SK-N-MC (cell line): ENCODE results near the gene DYNLRB2.

Experiments
- DNase-seq: peaks from one replicate; pipeline ENCODE4 v3.0.0-alpha.2; 2011; ENCODE audit warnings: low read depth, low spot score
- H3K27ac ChIP-seq: fragments of 200-600 bp; sonication (generic); 2 replicates; pipeline ENCODE4 v1.5.1; 2016; ENCODE audit warnings: mixed run types
- H3K36me3 ChIP-seq: fragments of 200-600 bp; sonication (generic); 2 replicates; pipeline ENCODE4 v1.6.1; 2017; ENCODE audit warnings: antibody characterized with exemption, low read length, mixed read lengths; ENCODE audit not compliant: insufficient read depth
- H3K4me3 ChIP-seq: fragments of 200-600 bp; sonication (generic); 2 replicates; pipeline ENCODE4 v1.5.1; 2016
- H3K9ac ChIP-seq: fragments of 200-600 bp; sonication (generic); 2 replicates; pipeline ENCODE4 v1.8.0; 2017; ENCODE audit warnings: mixed run types, mixed read lengths; ENCODE audit not compliant: insufficient read length
- H3K9me3 ChIP-seq: fragments of 200-600 bp; sonication (generic); 2 replicates; pipeline ENCODE4 v1.6.1; 2017; ENCODE audit warnings: low read depth, mild to moderate bottlenecking, antibody characterized with exemption, low read length, moderate library complexity, mixed read lengths
- EZH2 ChIP-seq: fragments of 200-600 bp; sonication (generic); IDR thresholded peaks from one replicate; pipeline ENCODE4 v1.6.1; 2017; ENCODE audit warnings: antibody characterized with exemption
- FOXP2 ChIP-seq: optimal IDR thresholded peaks from 2 replicates; pipeline ENCODE3; 2011; ENCODE audit warnings: mild to moderate bottlenecking, moderate library complexity; ENCODE audit not compliant: insufficient read depth; ENCODE audit errors: extremely low read length, control extremely low read depth
- POLR2AphosphoS5 ChIP-seq: IDR thresholded peaks from 2 replicates; pipeline ENCODE4 v1.6.1; 2012; ENCODE audit warnings: mild to moderate bottlenecking, low read depth, low read length, borderline replicate concordance

Gene DYNLRB2

GRCh38 chr16:80540516-80541305, at the start of gene DYNLRB2:
Gene DYNLRB2 (plus strand): TSS chr16:80540993. CDS start chr16:80541077, 84 bp downstream.
- peak; percentile 5 for DNase-seq
- Histone ChIP-seq H3K36me3 (no peaks in the 10 kb centered on the region), H3K27ac (no peak within 1 kb of the TSS), H3K9ac (peak within 1 kb of the TSS; percentile 55), H3K4me3 (peak within 1 kb of the TSS; percentile 81), H3K9me3 (no peaks in the 10 kb centered on the region)
- TF ChIP-seq POLR2AphosphoS5 (no peak), FOXP2 (no peak), EZH2 (no peak)

- Histone ChIP-seq H3K9me3 (no peaks in the 10 kb centered on the region), H3K27ac (no peak overlapping the region), H3K36me3 (no peaks in the 10 kb centered on the region), H3K9ac (no peak overlapping the region), H3K4me3 (no peak overlapping the region)
- DNase-seq, result no peak
- TF ChIP-seq POLR2AphosphoS5 (no peak), FOXP2 (no peak), EZH2 (no peak)
Observed at GRCh38 chr16:80500116-80500859, 40.5 kb upstream of the DYNLRB2 start.

GRCh38 chr16:80500961-80501525, 39.8 kb upstream of the DYNLRB2 start:
- no peaks in the 10 kb centered on the region for H3K36me3 ChIP-seq
- no peaks in the 10 kb centered on the region for H3K9me3 ChIP-seq
- no peak overlapping the region for H3K27ac ChIP-seq
- no peak for DNase-seq
- H3K4me3 ChIP-seq, result no peak overlapping the region
- H3K9ac ChIP-seq, result no peak overlapping the region
- TF ChIP-seq FOXP2, result no peak
- TF ChIP-seq EZH2, result no peak
- TF ChIP-seq POLR2AphosphoS5, result no peak

GRCh38 chr16:80503107-80503506, 37.7 kb upstream of the DYNLRB2 start:
- Histone ChIP-seq H3K9me3 (no peaks in the 10 kb centered on the region), H3K27ac (no peak overlapping the region), H3K4me3 (no peak overlapping the region), H3K36me3 (no peaks in the 10 kb centered on the region), H3K9ac (no peak overlapping the region)
- no peak for TF ChIP-seq POLR2AphosphoS5
- no peak for TF ChIP-seq FOXP2
- TF ChIP-seq EZH2, result no peak
- no peak for DNase-seq

GRCh38 chr16:80507538-80507937, 33.3 kb upstream of the DYNLRB2 start:
- Histone ChIP-seq H3K36me3 (no peaks in the 10 kb centered on the region), H3K27ac (no peak overlapping the region), H3K4me3 (no peak overlapping the region), H3K9me3 (no peaks in the 10 kb centered on the region), H3K9ac (no peak overlapping the region)
- no peak for DNase-seq
- TF ChIP-seq POLR2AphosphoS5 (no peak), FOXP2 (no peak), EZH2 (no peak)

GRCh38 chr16:80509872-80510271, 30.9 kb upstream of the DYNLRB2 start:
- H3K9me3 ChIP-seq, result no peaks in the 10 kb centered on the region
- TF ChIP-seq FOXP2 (no peak), POLR2AphosphoS5 (no peak)
- no peak for DNase-seq
- H3K27ac ChIP-seq, result no peak overlapping the region
- no peak overlapping the region for H3K9ac ChIP-seq
- H3K4me3 ChIP-seq, result no peak overlapping the region
- H3K36me3 ChIP-seq, result no peaks in the 10 kb centered on the region

- H3K9me3 ChIP-seq, result no peaks in the 10 kb centered on the region
- H3K36me3 ChIP-seq, result no peaks in the 10 kb centered on the region
- H3K4me3 ChIP-seq, result no peak overlapping the region
- H3K9ac ChIP-seq, result no peak overlapping the region
- DNase-seq, result no peak
- TF ChIP-seq EZH2 (no peak), POLR2AphosphoS5 (no peak), FOXP2 (no peak)
- no peak overlapping the region for H3K27ac ChIP-seq
Observed at GRCh38 chr16:80511824-80512592, 28.8 kb upstream of the DYNLRB2 start.

- DNase-seq, result no peak
- TF ChIP-seq POLR2AphosphoS5 (no peak), FOXP2 (no peak), EZH2 (no peak)
- no peaks in the 10 kb centered on the region for H3K9me3 ChIP-seq
- no peak overlapping the region for H3K4me3 ChIP-seq
- no peaks in the 10 kb centered on the region for H3K36me3 ChIP-seq
- H3K27ac ChIP-seq, result no peak overlapping the region
- no peak overlapping the region for H3K9ac ChIP-seq
Observed at GRCh38 chr16:80512593-80512853, 28.3 kb upstream of the DYNLRB2 start.
